ENCODE data around the gene SIGLEC1. TPM values are rescaled to one million over a fixed set of nuclear protein-coding genes. Genes with fewer than 3 reads are reported as not detected.

Gene SIGLEC1
- total RNA-seq, 3 donors from 2014 or later = 2.0 to 32.0 (median 6.9) TPM

GRCh38 chr20:3733119-3733995, 21.0 kb upstream of the SIGLEC1 start:
- H3K4me1 ChIP-seq = no peaks in the 10 kb centered on the region
- peak overlapping the region; percentile 47 to 72 (median 51) for H3K4me3 ChIP-seq
- no peak for DNase-seq (ENCODE audit: low spot score in 2 of 2)
- intact Hi-C loops (cut with DNase I; ENCODE audit: low total_unique reads) = no loop called here
- H3K36me3 ChIP-seq = no peaks in the 10 kb centered on the region
- TF ChIP-seq POLR2A (IDR thresholded peaks at IDR 0.05) (no peak), CTCF (IDR thresholded peaks at IDR 0.05) (no peak), POLR2AphosphoS5 (IDR thresholded peaks at IDR 0.05) (no peak)
- H3K27ac ChIP-seq = peak overlapping the region; percentile 65 to 94
- H3K27me3 ChIP-seq = peaks cover 0 to 9% of the 10 kb centered on the region in 2 donors
- H3K9me3 ChIP-seq = no peaks in the 10 kb centered on the region

- no peak for TF ChIP-seq CTCF (IDR thresholded peaks at IDR 0.05)
- TF ChIP-seq POLR2AphosphoS5 (IDR thresholded peaks at IDR 0.05) = no peak
- TF ChIP-seq POLR2A (IDR thresholded peaks at IDR 0.05) = no peak
- Histone ChIP-seq H3K36me3 (no peaks in the 10 kb centered on the region), H3K27ac (peak within 1 kb of the TSS; percentile 81 to 94), H3K4me1 (no peaks in the 10 kb centered on the region), H3K27me3 (peaks cover 0 to 9% of the 10 kb centered on the region in 2 donors), H3K9me3 (no peaks in the 10 kb centered on the region), H3K4me3 (peak within 1 kb of the TSS; percentile 47 to 72 (median 51))
- DNase-seq (ENCODE audit: low spot score in 2 of 2) = no peak
- intact Hi-C loops (cut with DNase I; ENCODE audit: low total_unique reads) = no loop called here
Measured at GRCh38 chr20:3732327-3733118, 20.1 kb upstream of the SIGLEC1 start, which contains the start of gene HSPA12B. HSPA12B (plus strand) TSS chr20:3732685; CDS start chr20:3738675, 5,990 bp downstream.

- peak overlapping the region; percentile 81 to 94 for H3K27ac ChIP-seq
- no peak for DNase-seq (ENCODE audit: low spot score in 2 of 2)
- intact Hi-C loops (cut with DNase I; ENCODE audit: low total_unique reads) = no loop called here
- no peaks in the 10 kb centered on the region for H3K9me3 ChIP-seq
- no peaks in the 10 kb centered on the region for H3K4me1 ChIP-seq
- peak overlapping the region; percentile 47 to 72 (median 51) for H3K4me3 ChIP-seq
- TF ChIP-seq CTCF (IDR thresholded peaks at IDR 0.05) (no peak), POLR2A (IDR thresholded peaks at IDR 0.05) (no peak), POLR2AphosphoS5 (IDR thresholded peaks at IDR 0.05) (no peak)
- peaks cover 0 to 9% of the 10 kb centered on the region in 2 donors for H3K27me3 ChIP-seq
- no peaks in the 10 kb centered on the region for H3K36me3 ChIP-seq
Measured at GRCh38 chr20:3731944-3732326, 19.5 kb upstream of the SIGLEC1 start.

DNA sequence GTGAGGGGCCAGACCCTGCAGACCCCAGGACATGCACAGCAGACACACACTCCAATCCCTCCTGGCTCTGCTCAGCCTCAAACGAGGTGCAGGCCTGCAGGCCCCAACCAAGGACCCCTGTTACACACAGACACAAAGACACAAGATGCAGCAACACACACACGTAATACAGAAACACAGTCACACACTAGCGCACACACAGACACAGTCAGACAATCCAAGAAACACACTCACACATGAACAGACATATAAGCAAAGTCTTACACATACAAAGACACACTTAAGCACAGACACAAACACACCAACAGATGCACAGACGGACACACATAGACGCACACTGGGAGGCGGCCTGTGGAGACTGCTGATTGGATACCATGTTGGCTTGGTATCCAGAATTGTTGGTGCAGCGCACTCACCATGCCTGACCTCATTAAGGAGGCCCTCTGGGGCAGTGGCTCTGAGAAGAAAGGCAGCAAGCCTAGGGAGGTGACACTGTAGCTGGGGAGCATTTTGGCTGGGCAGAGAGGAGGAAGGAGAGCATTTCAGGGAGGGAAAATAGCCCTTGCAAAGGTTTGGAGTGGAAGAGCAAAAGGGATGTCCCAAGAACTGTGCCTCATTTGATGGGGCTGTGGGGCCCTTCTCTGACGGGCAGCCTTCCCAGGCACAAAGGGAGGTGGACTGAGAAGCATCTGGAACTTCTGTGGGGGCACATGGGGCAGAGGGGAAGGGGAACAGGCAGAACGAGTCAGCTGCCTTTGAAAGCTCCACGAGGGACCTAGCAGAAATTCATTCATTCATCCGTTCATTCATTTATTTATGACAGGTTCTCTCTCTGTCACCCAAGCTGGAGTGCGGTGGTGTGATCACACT, 18.6 kb upstream of the SIGLEC1 start:
- no peaks in the 10 kb centered on the region for H3K4me1 ChIP-seq
- H3K27ac ChIP-seq = peak overlapping the region in 1 of 2 donors; percentile 94

More for the DNA sequence above, 18.6 kb upstream of the SIGLEC1 start:
- Histone ChIP-seq H3K27me3 (peaks cover 0 to 9% of the 10 kb centered on the region in 2 donors), H3K36me3 (no peaks in the 10 kb centered on the region), H3K9me3 (no peaks in the 10 kb centered on the region), H3K4me3 (no peak overlapping the region)
- TF ChIP-seq POLR2A (IDR thresholded peaks at IDR 0.05) (no peak), CTCF (IDR thresholded peaks at IDR 0.05) (no peak), POLR2AphosphoS5 (IDR thresholded peaks at IDR 0.05) (no peak)
- intact Hi-C loops (cut with DNase I; ENCODE audit: low total_unique reads) = no loop called here
- no peak for DNase-seq (ENCODE audit: low spot score in 2 of 2)
